Chondrocyte (in vitro differentiated cells): ENCODE results near the gene CCND3. TPM values are rescaled to one million over a fixed set of nuclear protein-coding genes. Genes with fewer than 3 reads are reported as not detected.

Experiments used
- DNase-seq: peaks from one replicate; pipeline ENCODE4 v3.0.0; 2021; ENCODE audit warnings: mixed read lengths, low spot score
- H3K27ac Mint-ChIP-seq: one replicate; pipeline ENCODE4 v1.8.0; 2021; ENCODE audit warnings: mild to moderate bottlenecking, moderate library complexity, mixed read lengths; ENCODE audit not compliant: unreplicated experiment
- H3K27me3 Mint-ChIP-seq: 2 replicates; pipeline ENCODE4 v1.8.0; 2021; ENCODE audit warnings: low read depth, mixed read lengths
- H3K36me3 Mint-ChIP-seq: 2 replicates; pipeline ENCODE4 v1.8.0; 2021; ENCODE audit warnings: low read depth, mixed read lengths
- H3K4me1 Mint-ChIP-seq: 2 replicates; pipeline ENCODE4 v1.8.0; 2021; ENCODE audit warnings: low read depth, mild to moderate bottlenecking, mixed read lengths
- H3K4me3 Mint-ChIP-seq: one replicate; pipeline ENCODE4 v1.8.0; 2021; ENCODE audit warnings: mild to moderate bottlenecking, moderate library complexity, mixed read lengths; ENCODE audit not compliant: unreplicated experiment
- H3K9me3 Mint-ChIP-seq: 2 replicates; pipeline ENCODE4 v1.8.0; 2021; ENCODE audit warnings: low read depth, mixed read lengths
- CTCF ChIP-seq: fragments of 200-600 bp; sonication (generic); IDR thresholded peaks from 2 replicates; pipeline ENCODE4 v1.5.0; 2021; ENCODE audit warnings: antibody characterized with exemption, mild to moderate bottlenecking, moderate library complexity
- total RNA-seq: library from RNA; stranded (reverse); gene quantifications from 3 replicates; pipeline ENCODE4 v1.2.1, GENCODE V29; 2021

CCND3 gene
- total RNA-seq, 1 donor from 2014 or later = 52.9 TPM

GRCh38 chr6:41892921-41893564 is 48.6 kb downstream of the CCND3 start:
- TF ChIP-seq CTCF = no peak
- DNase-seq = no peak
- Mint-ChIP-seq H3K27me3 (no peaks in the 10 kb centered on the region), H3K9me3 (no peaks in the 10 kb centered on the region), H3K4me1 (peaks cover 8% of the 10 kb centered on the region), H3K36me3 (no peaks in the 10 kb centered on the region), H3K4me3 (no peak overlapping the region), H3K27ac (no peak overlapping the region)

GRCh38 chr6:41887331-41887751 is 54.3 kb downstream of the CCND3 start:
- no peak for DNase-seq
- no peak overlapping the region for H3K4me3 Mint-ChIP-seq

GRCh38 chr6:41885930-41886329 is 55.7 kb downstream of the CCND3 start:
- no peak for DNase-seq
- no peak overlapping the region for H3K4me3 Mint-ChIP-seq
- TF ChIP-seq CTCF = no peak
- H3K4me1 Mint-ChIP-seq = no peaks in the 10 kb centered on the region
- H3K27ac Mint-ChIP-seq = no peak overlapping the region
- H3K27me3 Mint-ChIP-seq = no peaks in the 10 kb centered on the region
- H3K36me3 Mint-ChIP-seq = no peaks in the 10 kb centered on the region
- H3K9me3 Mint-ChIP-seq = no peaks in the 10 kb centered on the region

More at GRCh38 chr6:41887331-41887751, 54.3 kb downstream of the CCND3 start:
- Mint-ChIP-seq H3K4me1 (no peaks in the 10 kb centered on the region), H3K9me3 (no peaks in the 10 kb centered on the region), H3K36me3 (no peaks in the 10 kb centered on the region), H3K27me3 (no peaks in the 10 kb centered on the region), H3K27ac (no peak overlapping the region)
- TF ChIP-seq CTCF = no peak

- Mint-ChIP-seq H3K4me3 (no peak overlapping the region), H3K27ac (no peak overlapping the region), H3K4me1 (no peaks in the 10 kb centered on the region), H3K27me3 (no peaks in the 10 kb centered on the region), H3K36me3 (no peaks in the 10 kb centered on the region), H3K9me3 (no peaks in the 10 kb centered on the region)
- no peak for TF ChIP-seq CTCF
- no peak for DNase-seq
Observed at GRCh38 chr6:41884957-41885356, 56.7 kb downstream of the CCND3 start.

Other genes starting within 250 kb of the CCND3 start
- gene TFEB, start 206.2 kb downstream of the CCND3 start, total RNA-seq = 10.7 to 12.4 TPM (median 11.6 TPM) in 3 replicates
- not detected in 3 replicates for gene PGC, start 194.4 kb downstream of the CCND3 start, total RNA-seq
- 3.0 to 3.8 TPM (median 3.3 TPM) in 3 replicates for gene FRS3, start 161.9 kb downstream of the CCND3 start, total RNA-seq
- 3.1 to 5.9 TPM (median 3.6 TPM) in 3 replicates for gene PRICKLE4, start 161.0 kb downstream of the CCND3 start, total RNA-seq
- gene TOMM6, start 154.1 kb downstream of the CCND3 start, total RNA-seq = 96.1 to 129 TPM (median 97.6 TPM) in 3 replicates
- 3.4 to 5.2 TPM (median 3.5 TPM) in 3 replicates for gene USP49, start 46.4 kb downstream of the CCND3 start, total RNA-seq
- gene MED20, start 20.7 kb downstream of the CCND3 start, total RNA-seq = 19.9 to 23.4 TPM (median 21.7 TPM) in 3 replicates
- 17.4 to 20.7 TPM (median 19.7 TPM) in 3 replicates for gene BYSL, start 20.3 kb downstream of the CCND3 start, total RNA-seq
- 17.0 to 20.4 TPM (median 17.2 TPM) in 3 replicates for gene TAF8, start 108.7 kb upstream of the CCND3 start, total RNA-seq
- gene C6orf132, start 200.8 kb upstream of the CCND3 start, total RNA-seq = 0.75 to 5.8 TPM (median 5.2 TPM) in 3 replicates
- 0.38 TPM in 1 of 3 replicates, not detected in the others for gene GUCA1A, start 231.6 kb upstream of the CCND3 start, total RNA-seq